Naive thymus-derived CD8-positive, alpha-beta T cell (primary cell): ENCODE results near the gene PDSS2. TPM values are rescaled to one million over a fixed set of nuclear protein-coding genes. Genes with fewer than 3 reads are reported as not detected.
A peak's percentile ranks its signal among the peaks of the same experiment; 100 is the strongest.

Source experiments
- ATAC-seq, 2 donors: fragments of 150-1000 bp; cut with Tn5 transposase in 1 of 2; sonication (Bioruptor Pico), chemical (Tn5 transposase) in 1 of 2; 1 replicate in 1 of 2; 2 replicates in 1 of 2; pipeline ENCODE4 v1.10.0; 2021; ENCODE audit warnings: mild to moderate bottlenecking in 2 of 2, moderate library complexity in 2 of 2
- POLR2A ChIA-PET: fragments of 350-600 bp; sonication (Branson Sonifier 250); formaldehyde crosslinking; loops from one replicate; lab custom pipeline; 2021; ENCODE audit warnings: antibody characterized with exemption; lab: Charles Lee
- DNase-seq, 10 donors: peaks; one replicate each; pipeline versions ENCODE4 v3.0.0 to v3.0.0-alpha.2; 2020 to 2022
- H3K27ac Mint-ChIP-seq, 10 donors: one replicate each; pipeline ENCODE4 v1.8.0; 2020 to 2022; ENCODE audit warnings: mild to moderate bottlenecking in 10 of 10, mixed read lengths in 10 of 10, moderate library complexity in 4 of 10, inconsistent platforms in 1 of 10
- H3K27me3 Mint-ChIP-seq, 5 donors: one replicate each; pipeline ENCODE4 v1.8.0; 2021 to 2022; ENCODE audit warnings: mixed read lengths in 5 of 5
- H3K36me3 Mint-ChIP-seq, 3 donors: one replicate each; pipeline ENCODE4 v1.8.0; 2020 to 2022; ENCODE audit warnings: mixed read lengths in 3 of 3, mild to moderate bottlenecking in 2 of 3, inconsistent platforms in 1 of 3
- H3K4me1 Mint-ChIP-seq, 4 donors: one replicate each; pipeline ENCODE4 v1.8.0; 2021 to 2022; ENCODE audit warnings: mixed read lengths in 4 of 4
- H3K4me3 Mint-ChIP-seq, 10 donors: one replicate each; pipeline ENCODE4 v1.8.0; 2020 to 2022; ENCODE audit warnings: mild to moderate bottlenecking in 10 of 10, mixed read lengths in 10 of 10, moderate library complexity in 6 of 10, inconsistent platforms in 1 of 10
- H3K9me3 Mint-ChIP-seq, 9 donors: one replicate each; pipeline ENCODE4 v1.8.0; 2020 to 2022; ENCODE audit warnings: mixed read lengths in 9 of 9, mild to moderate bottlenecking in 3 of 9, inconsistent platforms in 1 of 9, moderate library complexity in 1 of 9
- polyA plus RNA-seq, 3 donors: library from polyadenylated mRNA; unstranded; fragments of 300-500 nt; fragmentation: Illumina TruSeq; gene quantifications; one replicate each; pipeline ENCODE4 v1.2.3, GENCODE V29; 2021
- total RNA-seq, 8 experiments: library from RNA in 2 of 8; stranded (reverse) in 2 of 8; gene quantifications; one replicate each; pipeline ENCODE4 v1.2.3 and lab custom pipeline; 2021 to 2026

The PDSS2 gene
- total and polyA plus RNA-seq, 5 experiments from 2014 or later: 11.1 to 16.6 (median 13.9) TPM

- Mint-ChIP-seq H3K36me3 (peaks cover 0 to 9% (median 0%) of the 10 kb centered on the region in 3 donors), H3K27me3 (no peaks in the 10 kb centered on the region), H3K9me3 (no peaks in the 10 kb centered on the region), H3K4me3 (peak overlapping the region; percentile 92 to 99 (median 98)), H3K27ac (peak overlapping the region; percentile 96 to 98 (median 97)), H3K4me1 (peaks cover 12 to 31% (median 25%) of the 10 kb centered on the region in 4 donors)
- DNase-seq: no peak
- ATAC-seq: no peak
- POLR2A ChIA-PET: interaction anchor here (0.6 to 3.0 kb wide), 12 partner anchors 9 to 1135 kb away, joined by 3 to 28 read pairs (median 4); partner anchors contain the start of genes ATG5, SCML4, SEC63 and SNX3
Measured at GRCh38 chr6:107460083-107460631, 793 bp upstream of the PDSS2 start.

DNA sequence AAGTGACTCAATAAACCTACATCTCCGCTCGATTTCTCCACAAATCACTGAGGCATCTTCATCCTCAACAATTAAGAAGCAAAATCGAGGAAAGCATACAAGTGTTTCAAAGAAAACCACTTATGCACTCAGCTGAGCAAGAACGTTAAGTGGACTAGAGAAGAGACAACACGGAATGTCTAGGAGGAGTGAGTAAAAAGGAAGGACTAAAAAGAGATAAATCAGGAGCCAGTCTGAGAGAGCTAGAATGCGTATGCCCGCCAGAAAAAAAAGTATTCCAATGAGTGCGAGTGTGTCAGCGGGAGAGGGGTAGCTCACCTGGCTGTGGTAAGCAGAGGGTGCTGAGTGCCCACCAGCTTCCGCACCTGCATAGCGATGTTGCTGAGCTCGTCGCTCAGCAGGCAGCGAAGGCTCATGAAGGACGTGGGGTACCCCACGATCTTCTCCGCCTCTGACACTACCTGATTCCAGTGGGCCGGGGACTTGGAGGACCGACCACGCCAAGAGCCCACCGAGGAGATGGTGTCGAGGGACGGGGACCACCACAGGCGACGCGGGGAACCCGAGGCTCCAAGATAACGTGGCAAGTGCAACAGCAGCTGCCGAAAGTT, 587 bp downstream of the PDSS2 start:
- Mint-ChIP-seq H3K4me1 (peaks cover 13 to 31% (median 27%) of the 10 kb centered on the region in 4 donors), H3K9me3 (no peaks in the 10 kb centered on the region), H3K4me3 (peak overlapping the region; percentile 92 to 99 (median 98)), H3K27me3 (no peaks in the 10 kb centered on the region), H3K36me3 (peaks cover 0 to 10% (median 0%) of the 10 kb centered on the region in 3 donors), H3K27ac (peak overlapping the region; percentile 96 to 98 (median 97))
- DNase-seq (peak in 7 of 10 donors; percentile 10 to 70 (median 26)), ATAC-seq (peak; percentile 38 to 48)
- POLR2A ChIA-PET: interaction anchor here (0.5 to 3.0 kb wide), 15 partner anchors 10 to 1999 kb away, joined by 3 to 28 read pairs (median 4); partner anchors contain the start of genes ATG5, MTRES1, SCML4 and SEC63

- Mint-ChIP-seq H3K27me3 (no peaks in the 10 kb centered on the region), H3K9me3 (peaks cover 4 to 37% (median 20%) of the 10 kb centered on the region in 9 donors), H3K36me3 (peaks cover 40 to 63% (median 46%) of the 10 kb centered on the region in 3 donors), H3K4me1 (peaks cover 0 to 10% (median 4%) of the 10 kb centered on the region in 4 donors), H3K4me3 (no peak overlapping the region), H3K27ac (no peak overlapping the region)
- ATAC-seq (no peak), DNase-seq (no peak)
- POLR2A ChIA-PET: interaction anchor here (0.6 to 2.2 kb wide), 2 partner anchors 10 to 1229 kb away, joined by 3 to 6 read pairs; partner anchors contain the start of gene PDSS2
Measured at GRCh38 chr6:107448776-107449175, 10.6 kb downstream of the PDSS2 start.

- DNase-seq: no peak
- Mint-ChIP-seq H3K27ac (no peak overlapping the region), H3K36me3 (peaks cover 40 to 61% (median 41%) of the 10 kb centered on the region in 3 donors), H3K27me3 (no peaks in the 10 kb centered on the region), H3K4me3 (no peak overlapping the region), H3K4me1 (peaks cover under 1 to 14% (median 9%) of the 10 kb centered on the region in 4 donors), H3K9me3 (peaks cover 4 to 37% (median 20%) of the 10 kb centered on the region in 9 donors)
- POLR2A ChIA-PET: interaction anchor here (0.6 to 2.2 kb wide), 2 partner anchors 11 to 1230 kb away, joined by 3 to 6 read pairs; partner anchors contain the start of gene PDSS2
- no peak for ATAC-seq
Measured at GRCh38 chr6:107447663-107448216, 11.6 kb downstream of the PDSS2 start.

DNA sequence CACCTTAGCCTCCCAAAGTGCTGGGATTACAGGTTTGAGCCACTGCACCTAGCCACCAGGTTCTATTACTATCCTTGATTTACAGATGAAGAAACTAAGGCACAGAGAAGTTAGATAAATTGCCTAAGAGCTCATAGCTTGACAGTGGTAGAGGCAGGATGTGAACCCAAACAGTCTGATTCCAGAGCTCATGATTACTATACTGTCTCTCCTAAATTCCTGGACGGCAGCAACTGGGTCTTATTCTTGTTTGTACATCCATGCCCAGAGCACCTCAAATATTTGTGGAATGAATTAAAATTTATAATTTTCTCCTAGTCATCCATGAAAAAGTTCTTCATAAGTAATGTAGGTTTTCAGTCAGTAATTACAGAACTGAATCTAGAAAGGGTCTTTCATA, 15.1 kb downstream of the PDSS2 start:
- H3K27me3 Mint-ChIP-seq: no peaks in the 10 kb centered on the region
- H3K4me3 Mint-ChIP-seq: no peak overlapping the region
- H3K9me3 Mint-ChIP-seq: peaks cover 4 to 31% (median 15%) of the 10 kb centered on the region in 9 donors
- H3K27ac Mint-ChIP-seq: no peak overlapping the region
- no peak for ATAC-seq
- DNase-seq: no peak
- POLR2A ChIA-PET: no interaction called here
- peaks cover 12 to 29% (median 20%) of the 10 kb centered on the region in 4 donors for H3K4me1 Mint-ChIP-seq
- H3K36me3 Mint-ChIP-seq: peaks cover 24 to 34% (median 33%) of the 10 kb centered on the region in 3 donors

DNA sequence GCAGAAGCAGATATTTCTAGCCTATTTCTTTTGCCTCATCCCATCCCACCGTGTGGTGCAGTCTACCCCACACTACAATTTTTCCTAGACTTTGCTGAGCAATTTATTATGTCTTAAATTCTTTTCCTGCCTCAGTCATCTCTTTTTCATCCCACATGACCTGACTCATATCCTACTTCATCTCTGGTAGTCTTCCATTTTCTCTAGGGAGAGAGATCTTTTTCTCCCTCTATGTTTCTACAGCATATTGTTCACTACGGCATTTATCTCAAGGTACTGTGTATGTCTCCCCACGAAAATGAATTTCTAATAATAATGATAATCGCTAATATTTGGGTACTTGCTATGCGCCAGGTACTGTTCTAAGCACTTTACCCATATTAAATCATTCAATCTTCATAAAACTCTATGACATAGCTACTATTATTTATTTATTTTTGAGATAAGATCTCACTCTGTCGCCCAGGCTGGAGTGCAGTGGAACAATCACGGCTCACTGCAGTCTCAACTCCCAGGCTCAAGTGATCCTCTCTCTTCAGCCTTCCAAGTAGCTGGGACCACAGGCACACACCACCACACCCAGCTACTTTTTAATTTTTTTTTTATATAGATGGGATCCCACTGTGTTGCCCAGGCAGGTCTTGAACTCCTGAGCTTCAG, 15.6 kb downstream of the PDSS2 start:
- POLR2A ChIA-PET: interaction anchor here (0.6 kb wide), 1 partner anchor 12 kb away, joined by 8 read pairs; no protein-coding TSS in a partner anchor
- ATAC-seq (no peak), DNase-seq (no peak)
- no peaks in the 10 kb centered on the region for H3K27me3 Mint-ChIP-seq
- H3K4me3 Mint-ChIP-seq: no peak overlapping the region
- H3K4me1 Mint-ChIP-seq: peaks cover 12 to 30% (median 19%) of the 10 kb centered on the region in 4 donors
- H3K9me3 Mint-ChIP-seq: peaks cover 1 to 25% (median 10%) of the 10 kb centered on the region in 9 donors
- H3K36me3 Mint-ChIP-seq: peaks cover 19 to 33% (median 28%) of the 10 kb centered on the region in 3 donors
- no peak overlapping the region for H3K27ac Mint-ChIP-seq

GRCh38 chr6:107442938-107443607, 16.3 kb downstream of the PDSS2 start:
- POLR2A ChIA-PET: interaction anchor here (0.6 kb wide), 1 partner anchor 12 kb away, joined by 8 read pairs; no protein-coding TSS in a partner anchor
- DNase-seq (no peak), ATAC-seq (no peak)
- Mint-ChIP-seq H3K36me3 (peaks cover 12 to 30% (median 22%) of the 10 kb centered on the region in 3 donors), H3K27me3 (no peaks in the 10 kb centered on the region), H3K4me3 (no peak overlapping the region), H3K4me1 (peaks cover 12 to 30% (median 18%) of the 10 kb centered on the region in 4 donors), H3K27ac (no peak overlapping the region), H3K9me3 (peaks cover 0 to 19% (median 4%) of the 10 kb centered on the region in 9 donors)

DNA sequence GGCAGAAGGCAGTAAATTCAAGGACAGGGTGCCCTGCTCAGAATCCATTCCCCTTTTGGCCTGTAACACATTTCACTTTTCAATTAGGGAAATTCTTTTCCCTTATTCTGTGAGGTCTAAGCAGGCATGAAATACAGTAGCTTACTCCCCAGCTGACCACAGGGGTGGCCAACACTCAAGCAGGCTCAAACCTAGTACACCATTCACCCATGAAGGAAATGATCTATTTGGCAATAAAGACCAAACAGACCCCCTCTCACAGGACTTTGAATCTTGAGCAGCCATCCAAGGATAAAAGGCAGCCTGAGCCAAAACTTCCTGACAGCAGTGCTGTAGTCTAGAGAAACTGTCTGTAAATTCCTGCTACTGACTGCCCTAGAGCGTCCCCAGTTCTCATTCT, 17.7 kb downstream of the PDSS2 start:
- no peak for DNase-seq
- Mint-ChIP-seq H3K9me3 (peaks cover 0 to 5% (median 1%) of the 10 kb centered on the region in 9 donors), H3K36me3 (peaks cover 3 to 30% (median 11%) of the 10 kb centered on the region in 3 donors), H3K4me3 (no peak overlapping the region), H3K27ac (no peak overlapping the region), H3K27me3 (no peaks in the 10 kb centered on the region), H3K4me1 (peaks cover 19 to 37% (median 24%) of the 10 kb centered on the region in 4 donors)
- ATAC-seq: no peak
- POLR2A ChIA-PET: no interaction called here

- Mint-ChIP-seq H3K9me3 (peaks cover 0 to 2% (median 0%) of the 10 kb centered on the region in 9 donors), H3K36me3 (peaks cover 0 to 24% (median 8%) of the 10 kb centered on the region in 3 donors), H3K4me1 (peaks cover 19 to 37% (median 25%) of the 10 kb centered on the region in 4 donors), H3K27me3 (no peaks in the 10 kb centered on the region), H3K4me3 (no peak overlapping the region), H3K27ac (no peak overlapping the region)
- DNase-seq: no peak
- POLR2A ChIA-PET: no interaction called here
- no peak for ATAC-seq
Measured at GRCh38 chr6:107440936-107441335, 18.4 kb downstream of the PDSS2 start.

- ATAC-seq (no peak), DNase-seq (no peak)
- peak overlapping the region in 2 of 10 donors; percentile 3 to 31 for H3K27ac Mint-ChIP-seq
- no peaks in the 10 kb centered on the region for H3K9me3 Mint-ChIP-seq
- POLR2A ChIA-PET: no interaction called here
- H3K27me3 Mint-ChIP-seq: no peaks in the 10 kb centered on the region
- no peak overlapping the region for H3K4me3 Mint-ChIP-seq
- H3K36me3 Mint-ChIP-seq: peaks cover 0 to 18% (median 2%) of the 10 kb centered on the region in 3 donors
- peaks cover 19 to 33% (median 25%) of the 10 kb centered on the region in 4 donors for H3K4me1 Mint-ChIP-seq
Measured at GRCh38 chr6:107439406-107439805, 20.0 kb downstream of the PDSS2 start.

GRCh38 chr6:107437691-107438090, 21.7 kb downstream of the PDSS2 start:
- Mint-ChIP-seq H3K27ac (peak overlapping the region in 2 of 10 donors; percentile 14 to 70), H3K27me3 (no peaks in the 10 kb centered on the region), H3K36me3 (peaks cover 5 to 20% (median 9%) of the 10 kb centered on the region in 3 donors), H3K4me1 (peaks cover 24 to 42% (median 30%) of the 10 kb centered on the region in 4 donors), H3K4me3 (no peak overlapping the region), H3K9me3 (peaks cover 0 to 4% (median 0%) of the 10 kb centered on the region in 9 donors)
- ATAC-seq (no peak), DNase-seq (no peak)
- POLR2A ChIA-PET: no interaction called here
